IMR-90 (cell line): ENCODE measurements around the gene SERINC3. TPM values are rescaled to one million over a fixed set of nuclear protein-coding genes. Genes with fewer than 3 reads are reported as not detected.
A peak's percentile ranks its signal among the peaks of the same experiment; 100 is the strongest.

Source experiments
- ATAC-seq: fragments of 200-7000 bp; cut with Tn5 transposase; 2 replicates; pipeline ENCODE4 v1.9.1; 2020; ENCODE audit warnings: low read depth, mild to moderate bottlenecking, moderate library complexity
- BruUV-seq: library from RNA; stranded (reverse); fragments of 400-500 nt; replicated peaks from 2 replicates; lab custom pipeline; 2021; lab: Mats Ljungman, UMichigan
- CTCF ChIA-PET: fragments of 300-600 bp; formaldehyde crosslinking; extraction: SDS; loops from one replicate; lab custom pipeline; 2021; ENCODE audit warnings: antibody characterized with exemption; lab: Yijun Ruan, JAX
- POLR2A ChIA-PET: fragments of 300-600 bp; sonication (Branson Sonifier 250); formaldehyde crosslinking; loops from one replicate; lab custom pipeline; 2022; ENCODE audit warnings: antibody characterized with exemption; ENCODE audit not compliant: unreplicated experiment; lab: Charles Lee
- DNase-seq: peaks from one replicate; pipeline ENCODE4 v3.0.0; 2013
- H2AFZ ChIP-seq: replicated peaks from 2 replicates; pipeline ENCODE3; 2013; ENCODE audit warnings: low read length, mild to moderate bottlenecking; ENCODE audit not compliant: poor library complexity
- H2AK5ac ChIP-seq: 2 replicates; pipeline ENCODE4 v1.6.1; 2013; ENCODE audit warnings: low read depth, low read length, inconsistent platforms
- H2AK9ac ChIP-seq: replicated peaks from 2 replicates; pipeline ENCODE3; 2013; ENCODE audit warnings: mild to moderate bottlenecking, low read depth, low read length, moderate library complexity; ENCODE audit not compliant: poor library complexity
- H2BK120ac ChIP-seq: 2 replicates; pipeline ENCODE4 v1.6.1; 2013; ENCODE audit warnings: low read depth, low read length, inconsistent platforms
- H2BK15ac ChIP-seq: 3 replicates; pipeline ENCODE4 v1.6.1; 2013; ENCODE audit warnings: low read depth, low read length, inconsistent platforms
- H2BK20ac ChIP-seq: 2 replicates; pipeline ENCODE4 v1.6.1; 2013; ENCODE audit warnings: low read depth, mild to moderate bottlenecking, inconsistent platforms, low read length, moderate library complexity
- H2BK5ac ChIP-seq: 2 replicates; pipeline ENCODE4 v1.6.1; 2013; ENCODE audit warnings: mild to moderate bottlenecking, low read depth, low read length, inconsistent platforms; ENCODE audit not compliant: poor library complexity, severe bottlenecking
- H3K14ac ChIP-seq: replicated peaks from 2 replicates; pipeline ENCODE4 v1.6.1; 2013; ENCODE audit warnings: low read depth, low read length, inconsistent platforms
- H3K18ac ChIP-seq: 2 replicates; pipeline ENCODE4 v1.6.1; 2013; ENCODE audit warnings: low read depth, low read length, control low read depth
- H3K23ac ChIP-seq: 2 replicates; pipeline ENCODE4 v1.6.1; 2013; ENCODE audit warnings: low read depth, low read length, inconsistent platforms
- H3K27ac ChIP-seq: 2 replicates; pipeline ENCODE4 v1.5.1; 2013; ENCODE audit warnings: mild to moderate bottlenecking, control low read depth, low read length; ENCODE audit not compliant: insufficient read depth
- H3K27me3 ChIP-seq: 2 replicates; pipeline ENCODE4 v1.6.1; 2013; ENCODE audit warnings: low read length; ENCODE audit not compliant: control insufficient read depth, insufficient read depth
- H3K36me3 ChIP-seq: 2 replicates; pipeline ENCODE4 v1.6.1; 2013; ENCODE audit warnings: low read length, mixed read lengths; ENCODE audit not compliant: control insufficient read depth, insufficient read depth
- H3K4ac ChIP-seq: 2 replicates; pipeline ENCODE4 v1.6.1; 2013; ENCODE audit warnings: low read depth, low read length, inconsistent platforms
- H3K4me1 ChIP-seq: 2 replicates; pipeline ENCODE4 v1.6.1; 2013; ENCODE audit warnings: low read length, mixed read lengths; ENCODE audit not compliant: control insufficient read depth, insufficient read depth
- H3K4me2 ChIP-seq: 2 replicates; pipeline ENCODE4 v1.6.1; 2013; ENCODE audit warnings: low read depth, mild to moderate bottlenecking, control low read depth, low read length, moderate library complexity
- H3K4me3 ChIP-seq: 2 replicates; pipeline ENCODE4 v1.5.1; 2013; ENCODE audit warnings: low read depth, mild to moderate bottlenecking, control low read depth, low read length, moderate library complexity; ENCODE audit not compliant: insufficient read depth
- H3K56ac ChIP-seq: 2 replicates; pipeline ENCODE4 v1.6.1; 2013; ENCODE audit warnings: low read length, inconsistent platforms; ENCODE audit not compliant: insufficient read depth; ENCODE audit errors: extremely low read depth
- H3K79me1 ChIP-seq, 2 experiments: 2 replicates each; pipeline ENCODE4 v1.6.1; 2013; ENCODE audit warnings: low read length in 2 of 2, inconsistent platforms in 1 of 2, low read depth in 1 of 2
- H3K9ac ChIP-seq: 2 replicates; pipeline ENCODE4 v1.6.1; 2013; ENCODE audit warnings: low read depth, low read length, control low read depth
- H3K9me1 ChIP-seq: 2 replicates; pipeline ENCODE4 v1.6.1; 2013; ENCODE audit warnings: low read length, inconsistent platforms; ENCODE audit not compliant: insufficient read depth
- H3K9me3 ChIP-seq: 2 replicates; pipeline ENCODE4 v1.6.1; 2013; ENCODE audit warnings: low read length; ENCODE audit not compliant: control insufficient read depth, insufficient read depth
- H4K20me1 ChIP-seq: 2 replicates; pipeline ENCODE4 v1.6.1; 2013; ENCODE audit warnings: low read length, inconsistent platforms; ENCODE audit not compliant: insufficient read depth
- H4K5ac ChIP-seq: 2 replicates; pipeline ENCODE4 v1.6.1; 2013; ENCODE audit warnings: mild to moderate bottlenecking, low read depth, low read length, control low read depth
- H4K8ac ChIP-seq, 2 experiments: 2 replicates each; pipeline ENCODE4 v1.6.1; 2013; ENCODE audit warnings: low read depth in 2 of 2, low read length in 2 of 2, control low read depth in 1 of 2, inconsistent platforms in 1 of 2
- H4K91ac ChIP-seq: 2 replicates; pipeline ENCODE4 v1.6.1; 2013; ENCODE audit warnings: low read depth, low read length, inconsistent platforms; ENCODE audit not compliant: insufficient read depth
- CEBPB ChIP-seq: IDR thresholded peaks from 2 replicates; pipeline ENCODE4 v1.6.1; 2012; ENCODE audit warnings: low read depth, low read length, improper control_type of control experiment
- ELK1 ChIP-seq: fragments of 150-350 bp; IDR thresholded peaks from 2 replicates; pipeline ENCODE4 v1.6.1; 2016; ENCODE audit warnings: low read depth, mild to moderate bottlenecking, low read length, moderate library complexity, borderline replicate concordance
- FOS ChIP-seq: fragments of 150-350 bp; IDR thresholded peaks from 2 replicates; pipeline ENCODE4 v1.6.1; 2016; ENCODE audit warnings: low read depth, low read length
- RAD21 ChIP-seq: IDR thresholded peaks from 2 replicates; pipeline ENCODE4 v1.6.1; 2012; ENCODE audit warnings: low read length, improper control_type of control experiment
- WGBS, 2 experiments: methylation state at CpG; one replicate each; pipeline versions ENCODE4 v1.1.5 to v1.1.7; 2013; ENCODE audit warnings: missing lambda C conversion rate in 2 of 2; ENCODE audit not compliant: insufficient read length in 1 of 2; ENCODE audit errors: extremely low coverage in 2 of 2; 5-methylcytosine and 5-hydroxymethylcytosine counted together
- dilution Hi-C: fragments of 300-500 bp; cut with HindIII; formaldehyde crosslinking; loops from one replicate; pipeline ENCODE4 v1.14.3; 2018; ENCODE audit warnings: low sequenced_read_pairs; ENCODE audit not compliant: unreplicated experiment
- in situ Hi-C: fragments of 300-500 bp; cut with MboI; formaldehyde crosslinking; loops from 3 replicates; pipeline ENCODE4 v1.14.3; 2019; ENCODE audit warnings: low sequenced_read_pairs, inconsistent platforms, mixed read lengths
- intact Hi-C: fragments of 100-400 bp; cut with micrococcal nuclease; formaldehyde crosslinking; loops from 2 replicates; pipeline ENCODE4 v1.10.0; 2022
- microRNA-seq, 2 experiments: library from miRNA; stranded (forward) in 1 of 2; unstranded in 1 of 2; fragments of 10-50 nt in 1 of 2; fragments of <30 nt in 1 of 2; gene quantifications in 1 of 2; microRNA quantifications in 1 of 2; one replicate each; pipeline versions ENCODE3 to v1.1.0; 2013 to 2020; ENCODE audit not compliant: insufficient read depth in 1 of 2, insufficient read length in 1 of 2, unreplicated experiment in 1 of 2
- polyA plus RNA-seq, 3 experiments: library from polyadenylated mRNA; depleted of rRNA; stranded (reverse); fragments of >200 nt; gene quantifications; 2 replicates each; pipeline ENCODE4 v1.2.3, GENCODE V29; 2012; ENCODE audit warnings: low replicate concordance in 1 of 3
- small RNA-seq, 5 experiments: library from RNA; depleted of rRNA; stranded (forward); fragments of <200 nt; gene quantifications; one replicate each; pipeline ENCODE3, GENCODE V24; 2012
- total RNA-seq: library from RNA; depleted of rRNA; stranded (reverse); fragments of >200 nt; gene quantifications from 2 replicates; pipeline ENCODE4 v1.2.3, GENCODE V29; 2012; rRNA removed

The SERINC3 gene
- total and polyA plus RNA-seq, 2 of the 4 experiments (the other 2 are of a cell fraction), result 101 to 132 TPM

GRCh38 chr20:44447827-44448419 is 73.9 kb downstream of the SERINC3 start:
- Histone ChIP-seq H2AFZ (peak overlapping the region; percentile 11), H3K9ac (no peak overlapping the region), H4K20me1 (no peaks in the 10 kb centered on the region), H3K27ac (no peak overlapping the region), H4K8ac (no peak overlapping the region), H3K9me3 (no peaks in the 10 kb centered on the region; the same call in 1 of the 2 replicates), H3K4ac (no peak overlapping the region), H3K18ac (no peak overlapping the region), H3K4me2 (no peak overlapping the region), H4K91ac (no peak overlapping the region), H3K4me3 (no peak overlapping the region), H3K14ac (no peak overlapping the region), H4K5ac (no peak overlapping the region), H2BK15ac (no peak overlapping the region), H3K36me3 (no peaks in the 10 kb centered on the region), H3K23ac (no peak overlapping the region), H2BK20ac (no peak overlapping the region), H2BK120ac (no peak overlapping the region), H3K4me1 (peaks cover 2% of the 10 kb centered on the region; the same call in 1 of the 2 replicates), H2AK9ac (no peak overlapping the region), H3K56ac (no peak overlapping the region), H2BK5ac (no peak overlapping the region), H3K9me1 (no peaks in the 10 kb centered on the region), H2AK5ac (no peak overlapping the region), H3K27me3 (peaks cover 30% of the 10 kb centered on the region), H3K79me1 (no peaks in the 10 kb centered on the region)
- ChIA-PET CTCF (no interaction called here), POLR2A (no interaction called here)
- WGBS, 2 experiments, result 59% methylated on average over 3 of the region's 3 CpGs; no CpG with 5 or more reads in 1 of the 2 experiments
- no peak for ATAC-seq
- TF ChIP-seq ELK1 (no peak), RAD21 (no peak), CEBPB (no peak), FOS (no peak)
- in situ Hi-C loops, result no loop called here
- intact Hi-C loops, result no loop called here
- DNase-seq, result no peak
- dilution Hi-C loops, result no loop called here
- no TSS peak for BruUV-seq

Small RNA genes within 50 kb of the gene (microRNA-seq; reads per million reads assigned to microRNA genes)
- not detected for gene RPL37AP1 (ENCODE audit: insufficient read depth, insufficient read length)

Small RNA genes within 50 kb of the gene (small RNA-seq; reads per million reads assigned to genes)
- gene RPL37AP1, result 0 reads per million in 5 experiments

Other genes starting within 250 kb of the SERINC3 start
- gene FITM2, start 210.9 kb downstream of the SERINC3 start, total RNA-seq, result 6.5 and 7.2 TPM in 2 replicates
- 3.3 and 3.4 TPM in 2 replicates for gene FITM2, start 210.9 kb downstream of the SERINC3 start, polyA plus RNA-seq (2012; rRNA removed)
- gene R3HDML, start 185.0 kb downstream of the SERINC3 start, total RNA-seq, result not detected in 2 replicates
- gene R3HDML, start 185.0 kb downstream of the SERINC3 start, polyA plus RNA-seq (2012; rRNA removed), result not detected in 2 replicates
- gene HNF4A, start 166.4 kb downstream of the SERINC3 start, total RNA-seq, result not detected in 2 replicates
- gene HNF4A, start 166.4 kb downstream of the SERINC3 start, polyA plus RNA-seq (2012; rRNA removed), result not detected in 2 replicates
- gene TTPAL, start 46.2 kb downstream of the SERINC3 start, total RNA-seq, result 8.2 and 11.9 TPM in 2 replicates
- 18.1 and 18.8 TPM in 2 replicates for gene TTPAL, start 46.2 kb downstream of the SERINC3 start, polyA plus RNA-seq (2012; rRNA removed)
- gene PKIG, start 60.5 kb upstream of the SERINC3 start, total RNA-seq, result 69.4 and 78.3 TPM in 2 replicates
- gene PKIG, start 60.5 kb upstream of the SERINC3 start, polyA plus RNA-seq (2012; rRNA removed), result 89.6 and 91.2 TPM in 2 replicates
- gene ADA, start 129.6 kb upstream of the SERINC3 start, total RNA-seq, result 6.9 and 8.1 TPM in 2 replicates
- gene ADA, start 129.6 kb upstream of the SERINC3 start, polyA plus RNA-seq (2012; rRNA removed), result 11.0 and 11.6 TPM in 2 replicates
- not detected in 2 replicates for gene CCN5, start 193.3 kb upstream of the SERINC3 start, total RNA-seq
- gene CCN5, start 193.3 kb upstream of the SERINC3 start, polyA plus RNA-seq (2012; rRNA removed), result not detected in 2 replicates
- gene KCNK15, start 223.8 kb upstream of the SERINC3 start, total RNA-seq, result not detected in 2 replicates
- gene KCNK15, start 223.8 kb upstream of the SERINC3 start, polyA plus RNA-seq (2012; rRNA removed), result not detected in 2 replicates